Measurements from ENCODE around the gene COQ8B. TPM values are rescaled to one million over a fixed set of nuclear protein-coding genes. Genes with fewer than 3 reads are reported as not detected.
A peak's percentile ranks its signal among the peaks of the same experiment; 100 is the strongest.

COQ8B gene
- total RNA-seq, 1 donor from 2014 or later: 26.0 TPM

DNA sequence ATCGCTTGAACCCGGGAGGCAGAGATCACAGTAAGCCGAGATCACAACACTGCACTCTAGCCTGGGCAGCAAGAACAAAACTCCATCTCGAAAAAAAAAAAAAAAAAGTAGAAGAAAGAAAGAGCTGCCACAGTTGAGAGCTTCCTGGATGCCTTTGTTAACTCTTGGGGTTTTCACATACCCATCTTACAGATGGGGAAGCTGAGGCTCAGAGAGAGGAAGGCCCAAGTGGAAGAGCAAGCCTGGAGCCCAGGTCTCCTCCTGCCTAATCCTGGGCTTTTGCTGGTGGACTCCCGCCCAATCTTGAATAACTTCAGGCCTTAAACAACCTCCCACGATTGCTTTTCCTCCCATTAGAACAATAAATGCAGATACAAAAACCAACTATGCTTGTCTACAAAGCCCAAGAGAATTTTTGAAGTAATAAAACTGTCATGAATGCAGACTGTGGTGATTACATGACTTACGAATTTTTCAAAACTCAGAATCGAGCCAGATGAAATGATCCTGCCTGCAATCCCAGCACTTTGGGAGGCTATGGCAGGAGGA, 73.9 kb downstream of the COQ8B start:
- no peak for TF ChIP-seq CTCF (IDR thresholded peaks at IDR 0.05; ENCODE audit: insufficient read depth, low read depth, low read length)
- TF ChIP-seq EZH2 (IDR thresholded peaks at IDR 0.05; ENCODE audit: insufficient read depth, low read length): no peak
- H3K4me3 Mint-ChIP-seq (ENCODE audit: unreplicated experiment): no peak overlapping the region
- H4K20me1 ChIP-seq (ENCODE audit: insufficient read depth, low read length): no peaks in the 10 kb centered on the region
- no peak for DNase-seq (ENCODE audit: low read depth)
- no peak overlapping the region for H2AFZ ChIP-seq (ENCODE audit: low read depth, low read length)
- no peaks in the 10 kb centered on the region for H3K9me3 ChIP-seq (ENCODE audit: insufficient read depth, low read depth, low read length)
- peaks cover 29% of the 10 kb centered on the region for H3K4me1 Mint-ChIP-seq (ENCODE audit: low read depth, unreplicated experiment)
- FAIRE-seq: no peak
- H3K9ac ChIP-seq (ENCODE audit: low read length): no peak overlapping the region
- no peaks in the 10 kb centered on the region for H3K36me3 Mint-ChIP-seq (ENCODE audit: low read depth, unreplicated experiment)
- no peak overlapping the region for H3K4me2 ChIP-seq (ENCODE audit: low read length)
- no peak overlapping the region for H3K27ac ChIP-seq (ENCODE audit: low read depth, low read length)
- H3K4me3 ChIP-seq (ENCODE audit: insufficient read depth, low read depth, low read length): no peak overlapping the region
- H3K4me1 ChIP-seq (ENCODE audit: insufficient read depth, low read length): peaks cover 29% of the 10 kb centered on the region
- H3K36me3 ChIP-seq (ENCODE audit: insufficient read depth, low read length): no peaks in the 10 kb centered on the region
- H3K9me3 Mint-ChIP-seq (ENCODE audit: unreplicated experiment): no peaks in the 10 kb centered on the region
- peak overlapping the region; percentile 77 for H3K27ac Mint-ChIP-seq (ENCODE audit: unreplicated experiment)
- no peaks in the 10 kb centered on the region for H3K27me3 Mint-ChIP-seq (ENCODE audit: low read depth, unreplicated experiment)
- H3K79me2 ChIP-seq (ENCODE audit: insufficient read depth, low read length): no peaks in the 10 kb centered on the region
- H3K27me3 ChIP-seq (ENCODE audit: insufficient read depth, low read length): no peaks in the 10 kb centered on the region

DNA sequence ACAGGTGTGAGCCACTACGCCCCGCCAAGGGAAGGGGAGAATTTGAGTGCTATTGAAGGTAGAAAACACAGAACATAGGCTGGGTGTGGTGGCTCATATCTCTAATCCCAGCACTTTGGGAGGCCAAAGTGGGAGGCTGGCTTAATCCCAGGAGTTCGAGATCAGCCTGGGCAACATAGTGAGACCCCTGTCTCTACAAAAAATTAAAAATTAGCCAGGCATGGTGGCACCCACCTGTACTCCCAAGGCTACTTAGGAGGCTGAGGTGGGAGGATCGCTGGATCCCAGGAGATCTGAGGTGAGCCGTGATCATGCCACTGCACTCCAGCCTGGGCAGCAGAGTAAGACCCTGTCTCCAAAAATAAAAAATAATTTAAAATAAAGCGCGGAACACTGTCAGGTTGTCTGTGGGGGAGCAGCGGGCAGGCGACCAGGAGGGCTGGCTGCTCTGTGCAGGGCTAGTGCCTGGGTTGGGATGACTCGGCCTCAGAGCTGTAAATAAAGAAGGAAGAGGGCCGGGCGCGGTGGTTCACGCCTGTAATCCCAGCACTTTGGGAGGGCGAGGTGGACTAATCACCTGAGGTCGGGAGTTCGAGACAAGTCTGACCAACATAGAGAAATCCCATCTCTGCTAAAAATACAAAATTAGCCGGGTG, 74.5 kb downstream of the COQ8B start:
- peaks cover 1% of the 10 kb centered on the region for H3K27me3 Mint-ChIP-seq (ENCODE audit: low read depth, unreplicated experiment)
- Histone ChIP-seq H2AFZ (ENCODE audit: low read depth, low read length) (no peak overlapping the region), H3K4me1 (ENCODE audit: insufficient read depth, low read length) (peaks cover 29% of the 10 kb centered on the region), H3K27ac (ENCODE audit: low read depth, low read length) (no peak overlapping the region), H3K79me2 (ENCODE audit: insufficient read depth, low read length) (no peaks in the 10 kb centered on the region), H3K36me3 (ENCODE audit: insufficient read depth, low read length) (no peaks in the 10 kb centered on the region), H4K20me1 (ENCODE audit: insufficient read depth, low read length) (no peaks in the 10 kb centered on the region), H3K9me3 (ENCODE audit: insufficient read depth, low read depth, low read length) (no peaks in the 10 kb centered on the region), H3K4me3 (ENCODE audit: insufficient read depth, low read depth, low read length) (no peak overlapping the region), H3K4me2 (ENCODE audit: low read length) (no peak overlapping the region), H3K27me3 (ENCODE audit: insufficient read depth, low read length) (no peaks in the 10 kb centered on the region), H3K9ac (ENCODE audit: low read length) (no peak overlapping the region)
- no peak overlapping the region for H3K4me3 Mint-ChIP-seq (ENCODE audit: unreplicated experiment)
- H3K4me1 Mint-ChIP-seq (ENCODE audit: low read depth, unreplicated experiment): peaks cover 29% of the 10 kb centered on the region
- DNase-seq (ENCODE audit: low read depth): no peak
- TF ChIP-seq CTCF (IDR thresholded peaks at IDR 0.05; ENCODE audit: insufficient read depth, low read depth, low read length) (no peak), EZH2 (IDR thresholded peaks at IDR 0.05; ENCODE audit: insufficient read depth, low read length) (no peak)
- no peak for FAIRE-seq
- no peaks in the 10 kb centered on the region for H3K9me3 Mint-ChIP-seq (ENCODE audit: unreplicated experiment)
- H3K36me3 Mint-ChIP-seq (ENCODE audit: low read depth, unreplicated experiment): no peaks in the 10 kb centered on the region
- H3K27ac Mint-ChIP-seq (ENCODE audit: unreplicated experiment): no peak overlapping the region

Other genes starting within 250 kb of the COQ8B start
- 0.41 and 0.53 TPM in 2 replicates for gene SPTBN4, start 249.9 kb downstream of the COQ8B start, total RNA-seq
- gene SHKBP1, start 140.0 kb downstream of the COQ8B start, total RNA-seq: 56.3 and 60.4 TPM in 2 replicates
- 46.9 and 63.5 TPM in 2 replicates for gene LTBP4, start 115.5 kb downstream of the COQ8B start, total RNA-seq
- 79.3 and 82.9 TPM in 2 replicates for gene NUMBL, start 26.2 kb downstream of the COQ8B start, total RNA-seq
- 19.0 and 19.7 TPM in 2 replicates for gene ITPKC, start 226 bp upstream of the COQ8B start, total RNA-seq
- gene ACTMAP, start 33.6 kb upstream of the COQ8B start, total RNA-seq: 9.6 and 10.1 TPM in 2 replicates
- 60.0 and 67.0 TPM in 2 replicates for gene SNRPA, start 34.3 kb upstream of the COQ8B start, total RNA-seq
- gene MIA, start 58.6 kb upstream of the COQ8B start, total RNA-seq: 2.5 TPM in 2 replicates
- 18.8 and 21.0 TPM in 2 replicates for gene RAB4B, start 61.4 kb upstream of the COQ8B start, total RNA-seq
- 82.1 and 84.6 TPM in 2 replicates for gene EGLN2, start 82.3 kb upstream of the COQ8B start, total RNA-seq
- gene CYP2A6, start 133.6 kb upstream of the COQ8B start, total RNA-seq: not detected in 2 replicates
- not detected in 2 replicates for gene CYP2A7, start 165.3 kb upstream of the COQ8B start, total RNA-seq

All from astrocyte (in vitro differentiated cells and primary cell).